ENCODE results near the gene NSUN7. TPM values are rescaled to one million over a fixed set of nuclear protein-coding genes. Genes with fewer than 3 reads are reported as not detected.
A peak's percentile ranks its signal among the peaks of the same experiment; 100 is the strongest.

NSUN7 gene
- total RNA-seq, 6 experiments from 2014 or later = 0.18 to 0.61 (median 0.36) TPM

GRCh38 chr4:40856277-40856839 is 106.6 kb downstream of the NSUN7 start:
- 67% methylated on average over 13 of the region's 16 CpGs for WGBS (ENCODE audit: insufficient coverage, low coverage, low lambda C conversion rate, missing lambda C conversion rate)
- Histone ChIP-seq H3K9me3 (no peaks in the 10 kb centered on the region), H3K4me1 (no peaks in the 10 kb centered on the region), H3K27ac (no peak overlapping the region), H3K4me3 (no peak overlapping the region), H3K27me3 (no peaks in the 10 kb centered on the region), H3K36me3 (no peaks in the 10 kb centered on the region)
- intact Hi-C loops (cut with DNase I) = no loop called here
- ATAC-seq (no peak), DNase-seq (no peak)
- no peak for TF ChIP-seq POLR2A (IDR thresholded peaks at IDR 0.05)
- no peak for TF ChIP-seq CTCF (IDR thresholded peaks at IDR 0.05)

GRCh38 chr4:40856840-40857362 is 107.1 kb downstream of the NSUN7 start:
- no CpG with 5 or more reads among the region's 51 CpGs for WGBS (ENCODE audit: insufficient coverage, low coverage, low lambda C conversion rate, missing lambda C conversion rate)
- DNase-seq (peak in 2 of 3 donors; percentile 46 to 60), ATAC-seq (peak; percentile 65 to 83 (median 75))

GRCh38 chr4:40857956-40858355 is 108.2 kb downstream of the NSUN7 start:
- TF ChIP-seq CTCF (IDR thresholded peaks at IDR 0.05) (no peak), POLR2A (IDR thresholded peaks at IDR 0.05) (no peak)
- WGBS (ENCODE audit: insufficient coverage, low coverage, low lambda C conversion rate, missing lambda C conversion rate) = 72% methylated on average over 2 of the region's 2 CpGs
- no peak overlapping the region for H3K27ac ChIP-seq
- no peak for ATAC-seq
- H3K36me3 ChIP-seq = no peaks in the 10 kb centered on the region
- no peak for DNase-seq
- H3K4me1 ChIP-seq = no peaks in the 10 kb centered on the region
- intact Hi-C loops (cut with DNase I) = no loop called here
- H3K4me3 ChIP-seq = no peak overlapping the region
- H3K9me3 ChIP-seq = no peaks in the 10 kb centered on the region
- H3K27me3 ChIP-seq = no peaks in the 10 kb centered on the region

More at GRCh38 chr4:40856840-40857362, 107.1 kb downstream of the NSUN7 start:
- H3K36me3 ChIP-seq = no peaks in the 10 kb centered on the region
- TF ChIP-seq CTCF (IDR thresholded peaks at IDR 0.05) (no peak), POLR2A (IDR thresholded peaks at IDR 0.05) (no peak)
- no peaks in the 10 kb centered on the region for H3K27me3 ChIP-seq
- H3K4me1 ChIP-seq = no peaks in the 10 kb centered on the region
- no peaks in the 10 kb centered on the region for H3K9me3 ChIP-seq
- intact Hi-C loops (cut with DNase I) = no loop called here
- H3K4me3 ChIP-seq = no peak overlapping the region
- H3K27ac ChIP-seq = no peak overlapping the region

DNA sequence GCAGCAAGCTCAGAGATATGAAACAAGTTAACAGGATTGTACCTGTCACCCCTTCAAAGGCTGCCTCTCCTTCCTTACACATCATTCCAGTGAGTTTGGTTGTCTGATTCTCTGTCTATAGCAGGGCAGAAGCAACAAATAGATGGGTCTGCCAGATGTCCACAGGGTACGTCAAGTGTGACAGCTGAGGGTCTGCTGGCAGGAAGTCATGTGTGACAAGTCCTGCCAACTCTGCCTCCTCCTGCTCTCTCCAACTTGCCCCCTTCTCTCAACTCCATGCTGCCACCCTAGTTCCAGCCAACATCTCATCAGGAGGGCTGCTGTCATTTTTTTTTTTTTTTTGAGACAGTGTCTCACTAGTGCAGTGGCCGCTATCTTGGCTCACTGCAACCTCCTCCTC is 109.2 kb downstream of the NSUN7 start:
- Histone ChIP-seq H3K4me3 (no peak overlapping the region), H3K27ac (no peak overlapping the region), H3K27me3 (no peaks in the 10 kb centered on the region), H3K36me3 (no peaks in the 10 kb centered on the region), H3K4me1 (no peaks in the 10 kb centered on the region), H3K9me3 (no peaks in the 10 kb centered on the region)
- intact Hi-C loops (cut with DNase I) = no loop called here
- TF ChIP-seq POLR2A (IDR thresholded peaks at IDR 0.05) (no peak), CTCF (IDR thresholded peaks at IDR 0.05) (no peak)
- 83% methylated on average over 1 of the region's 2 CpGs for WGBS (ENCODE audit: insufficient coverage, low coverage, low lambda C conversion rate, missing lambda C conversion rate)
- no peak for DNase-seq
- no peak for ATAC-seq

Small RNA genes within 50 kb of the gene (small RNA-seq; reads per million reads assigned to genes)
- gene RF00019 = 0 reads per million in 2 experiments

Other genes starting within 250 kb of the NSUN7 start
- gene RBM47, start 120.1 kb upstream of the NSUN7 start, total RNA-seq = 10 to 100 TPM; 29.5 to 85.0 (median 51.1) TPM